Activated B cell treated with CpG ODN at 0.5 μM for 24 hours (primary cell): ENCODE results near the gene ENOX1. TPM values are rescaled to one million over a fixed set of nuclear protein-coding genes. Genes with fewer than 3 reads are reported as not detected.

Source experiments
- ATAC-seq: fragments of 200-7000 bp; cut with Tn5 transposase; one replicate; pipeline ENCODE4 v1.10.0; 2021; ENCODE audit warnings: low read depth, mild to moderate bottlenecking, moderate library complexity
- CTCF ChIA-PET: fragments of 350-600 bp; sonication (Branson Sonifier 250); formaldehyde crosslinking; loops from one replicate; lab custom pipeline; 2021; ENCODE audit warnings: antibody characterized with exemption; lab: Charles Lee
- POLR2A ChIA-PET: fragments of 350-600 bp; sonication (Branson Sonifier 250); formaldehyde crosslinking; loops from one replicate; lab custom pipeline; 2021; ENCODE audit warnings: antibody characterized with exemption; lab: Charles Lee
- DNase-seq: peaks from one replicate; pipeline ENCODE4 v3.0.0; 2022
- H3K27ac Mint-ChIP-seq: one replicate; pipeline ENCODE4 v1.8.0; 2020; ENCODE audit warnings: mixed read lengths
- H3K27me3 Mint-ChIP-seq: one replicate; pipeline ENCODE4 v1.8.0; 2021; ENCODE audit warnings: mixed read lengths
- H3K36me3 Mint-ChIP-seq: one replicate; pipeline ENCODE4 v1.8.0; 2021; ENCODE audit warnings: low read depth, mixed read lengths
- H3K4me1 Mint-ChIP-seq: one replicate; pipeline ENCODE4 v1.8.0; 2021; ENCODE audit warnings: mixed read lengths
- H3K4me3 Mint-ChIP-seq: one replicate; pipeline ENCODE4 v1.8.0; 2020; ENCODE audit warnings: mild to moderate bottlenecking, mixed read lengths
- H3K9me3 Mint-ChIP-seq: one replicate; pipeline ENCODE4 v1.8.0; 2020; ENCODE audit warnings: mixed read lengths
- intact Hi-C: fragments of 100-400 bp; cut with micrococcal nuclease; formaldehyde crosslinking; loops from one replicate; pipeline ENCODE4 v1.15.1; 2024
- total RNA-seq: library from RNA; stranded (reverse); gene quantifications from 2 replicates; pipeline ENCODE4 v1.2.3, GENCODE V29; 2022
- TF ChIP-seq, protein P1 (sequence below): fragments of 200-600 bp; IDR thresholded peaks from one replicate; pipeline ENCODE4 v1.8.0; 2022; ENCODE audit warnings: antibody characterized with exemption, mild to moderate bottlenecking

The ENOX1 gene
- total RNA-seq, 1 donor from 2014 or later = not detected

DNA sequence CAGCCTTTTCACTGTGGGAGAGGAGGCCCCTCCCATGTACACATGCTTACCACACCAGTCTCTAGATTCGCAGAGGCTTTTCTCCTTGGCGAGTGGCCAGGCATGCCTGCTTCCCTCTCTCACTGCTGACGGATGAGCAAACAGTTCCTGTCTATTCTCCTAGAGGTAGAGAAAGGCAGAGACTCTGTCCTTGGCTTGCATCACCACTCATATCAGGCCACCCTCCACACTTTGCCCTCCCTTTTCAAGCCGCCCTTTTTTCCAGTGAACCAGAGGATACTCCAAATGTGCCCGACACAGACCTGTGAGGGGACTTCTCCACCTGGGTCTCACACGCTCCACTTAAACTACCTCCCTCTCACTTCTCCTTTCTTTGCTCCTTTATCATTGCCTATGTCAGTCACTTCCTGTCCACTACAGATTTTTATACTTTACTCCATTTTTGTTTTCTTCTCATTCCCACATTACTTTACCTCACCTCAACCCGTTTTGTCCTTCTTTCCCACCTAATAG is 478.8 kb downstream of the ENOX1 start:
- H3K27ac Mint-ChIP-seq = no peak overlapping the region
- no peaks in the 10 kb centered on the region for H3K27me3 Mint-ChIP-seq
- ATAC-seq (peak; percentile 83), DNase-seq (no peak)
- peaks cover 12% of the 10 kb centered on the region for H3K4me1 Mint-ChIP-seq
- peak overlapping the region; percentile 52 for H3K4me3 Mint-ChIP-seq
- intact Hi-C loops = no loop called here
- CTCF ChIA-PET = no interaction called here
- no peaks in the 10 kb centered on the region for H3K36me3 Mint-ChIP-seq
- H3K9me3 Mint-ChIP-seq = no peaks in the 10 kb centered on the region
- POLR2A ChIA-PET = no interaction called here
- TF ChIP-seq, protein P1, sequence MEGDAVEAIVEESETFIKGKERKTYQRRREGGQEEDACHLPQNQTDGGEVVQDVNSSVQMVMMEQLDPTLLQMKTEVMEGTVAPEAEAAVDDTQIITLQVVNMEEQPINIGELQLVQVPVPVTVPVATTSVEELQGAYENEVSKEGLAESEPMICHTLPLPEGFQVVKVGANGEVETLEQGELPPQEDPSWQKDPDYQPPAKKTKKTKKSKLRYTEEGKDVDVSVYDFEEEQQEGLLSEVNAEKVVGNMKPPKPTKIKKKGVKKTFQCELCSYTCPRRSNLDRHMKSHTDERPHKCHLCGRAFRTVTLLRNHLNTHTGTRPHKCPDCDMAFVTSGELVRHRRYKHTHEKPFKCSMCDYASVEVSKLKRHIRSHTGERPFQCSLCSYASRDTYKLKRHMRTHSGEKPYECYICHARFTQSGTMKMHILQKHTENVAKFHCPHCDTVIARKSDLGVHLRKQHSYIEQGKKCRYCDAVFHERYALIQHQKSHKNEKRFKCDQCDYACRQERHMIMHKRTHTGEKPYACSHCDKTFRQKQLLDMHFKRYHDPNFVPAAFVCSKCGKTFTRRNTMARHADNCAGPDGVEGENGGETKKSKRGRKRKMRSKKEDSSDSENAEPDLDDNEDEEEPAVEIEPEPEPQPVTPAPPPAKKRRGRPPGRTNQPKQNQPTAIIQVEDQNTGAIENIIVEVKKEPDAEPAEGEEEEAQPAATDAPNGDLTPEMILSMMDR = no peak

DNA sequence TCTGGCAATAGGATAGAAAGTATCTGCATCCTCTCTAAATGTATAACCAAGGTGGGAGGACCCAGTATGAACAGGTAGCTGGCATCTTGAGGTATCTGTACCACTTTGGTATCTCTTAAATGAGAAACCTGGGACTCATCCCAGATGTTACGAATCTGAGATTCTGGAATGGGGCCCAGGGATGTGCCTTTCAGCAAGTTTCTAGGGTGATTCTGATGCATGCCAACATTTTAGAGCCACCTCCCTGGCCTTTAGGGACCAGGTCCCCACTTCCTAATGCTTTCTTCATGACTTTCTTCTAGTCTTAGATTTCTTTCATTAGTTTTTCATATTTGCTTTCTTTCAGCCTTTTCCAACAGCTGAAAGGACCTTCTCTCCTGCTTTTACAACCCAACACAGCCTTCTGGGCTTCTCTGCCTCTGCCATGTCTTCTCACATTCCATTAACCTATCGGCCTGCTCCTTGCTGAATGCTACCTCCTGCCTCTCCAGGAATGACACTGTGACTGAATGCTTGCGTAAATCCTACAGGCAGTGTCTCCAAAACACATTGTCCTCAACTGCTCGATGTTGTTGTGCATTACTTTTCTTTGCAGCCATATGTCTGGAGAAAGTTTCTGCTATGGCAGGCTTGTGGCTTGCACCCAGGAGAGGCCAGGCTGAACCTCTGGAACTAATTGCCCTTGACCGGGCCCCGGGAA is 479.4 kb downstream of the ENOX1 start:
- Mint-ChIP-seq H3K27ac (no peak overlapping the region), H3K9me3 (no peaks in the 10 kb centered on the region), H3K4me3 (no peak overlapping the region), H3K36me3 (no peaks in the 10 kb centered on the region), H3K4me1 (peaks cover 12% of the 10 kb centered on the region), H3K27me3 (no peaks in the 10 kb centered on the region)
- CTCF ChIA-PET = no interaction called here
- no peak for ATAC-seq
- intact Hi-C loops = no loop called here
- DNase-seq = no peak
- TF ChIP-seq, protein P1 = no peak
- POLR2A ChIA-PET = no interaction called here

DNA sequence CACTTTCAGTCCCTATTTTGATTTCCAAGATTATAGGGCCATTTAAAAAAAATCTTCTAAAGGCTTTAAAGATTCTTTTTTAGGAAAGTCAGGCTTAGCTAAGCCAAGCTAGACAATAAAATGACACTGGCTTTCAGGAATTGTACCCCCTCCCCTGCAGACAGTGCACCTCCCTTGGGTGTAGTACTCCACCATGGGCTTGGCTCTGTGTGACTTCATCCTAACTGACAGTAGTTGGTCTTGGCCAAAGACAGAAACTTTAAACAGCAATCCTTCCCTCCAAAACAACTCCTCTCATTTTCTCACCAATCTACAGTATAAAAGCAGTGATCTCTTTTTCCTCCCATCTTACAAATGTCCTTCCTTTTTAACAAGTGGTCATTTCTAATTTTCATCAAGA is 480.4 kb downstream of the ENOX1 start:
- no peak overlapping the region for H3K4me3 Mint-ChIP-seq
- CTCF ChIA-PET = no interaction called here
- intact Hi-C loops = no loop called here
- POLR2A ChIA-PET = no interaction called here
- TF ChIP-seq, protein P1 = no peak
- no peaks in the 10 kb centered on the region for H3K9me3 Mint-ChIP-seq
- DNase-seq (no peak), ATAC-seq (no peak)
- H3K36me3 Mint-ChIP-seq = no peaks in the 10 kb centered on the region
- no peaks in the 10 kb centered on the region for H3K27me3 Mint-ChIP-seq
- no peak overlapping the region for H3K27ac Mint-ChIP-seq
- peaks cover 12% of the 10 kb centered on the region for H3K4me1 Mint-ChIP-seq

DNA sequence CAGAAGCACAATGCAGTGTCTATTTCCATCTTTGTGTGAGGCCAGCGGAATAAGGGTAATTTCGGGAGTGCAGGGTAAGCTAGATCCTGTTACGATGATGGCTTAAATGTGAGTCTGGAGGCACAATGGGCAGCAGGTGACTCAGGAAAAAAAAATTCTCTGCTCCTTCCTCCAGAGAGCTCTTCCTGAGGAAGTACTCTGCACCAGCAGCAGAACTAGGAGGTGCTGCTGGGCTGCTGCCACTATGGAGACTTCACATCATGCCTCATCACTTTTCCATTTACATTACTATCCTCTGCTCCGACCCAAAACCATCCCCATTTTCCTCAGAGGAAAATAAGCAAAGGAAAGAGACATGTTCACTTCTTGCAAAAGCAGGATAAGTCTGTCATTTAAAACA is 481.4 kb downstream of the ENOX1 start:
- H3K4me3 Mint-ChIP-seq = no peak overlapping the region
- no peaks in the 10 kb centered on the region for H3K36me3 Mint-ChIP-seq
- H3K27ac Mint-ChIP-seq = no peak overlapping the region
- TF ChIP-seq, protein P1 = no peak
- DNase-seq (no peak), ATAC-seq (no peak)
- intact Hi-C loops = no loop called here
- CTCF ChIA-PET = no interaction called here
- H3K27me3 Mint-ChIP-seq = peaks cover 2% of the 10 kb centered on the region
- POLR2A ChIA-PET = no interaction called here
- no peaks in the 10 kb centered on the region for H3K9me3 Mint-ChIP-seq
- peaks cover 12% of the 10 kb centered on the region for H3K4me1 Mint-ChIP-seq

DNA sequence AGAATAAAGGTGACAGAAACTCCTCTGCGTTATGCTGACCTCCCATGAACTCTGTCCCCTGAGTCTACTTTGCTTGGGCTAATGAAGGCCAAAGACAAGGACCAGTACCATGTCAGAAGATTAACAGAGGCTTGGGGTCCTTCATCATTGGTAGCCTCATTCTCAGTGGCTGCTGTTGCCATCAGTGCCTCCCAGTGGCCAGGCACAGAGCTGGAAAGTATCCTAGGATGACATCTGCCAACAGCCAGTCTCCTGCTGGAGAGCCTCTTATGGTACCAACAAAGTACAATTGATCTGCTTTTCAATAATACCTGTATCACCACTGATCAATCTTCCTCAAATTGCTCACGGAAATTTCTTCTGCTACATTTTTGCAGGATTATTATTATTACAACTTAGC is 481.8 kb downstream of the ENOX1 start:
- intact Hi-C loops = no loop called here
- H3K27me3 Mint-ChIP-seq = peaks cover 5% of the 10 kb centered on the region
- POLR2A ChIA-PET = no interaction called here
- H3K4me3 Mint-ChIP-seq = no peak overlapping the region
- H3K4me1 Mint-ChIP-seq = peaks cover 12% of the 10 kb centered on the region
- ATAC-seq (no peak), DNase-seq (no peak)
- H3K9me3 Mint-ChIP-seq = no peaks in the 10 kb centered on the region
- TF ChIP-seq, protein P1 = no peak
- H3K27ac Mint-ChIP-seq = no peak overlapping the region
- CTCF ChIA-PET = no interaction called here
- H3K36me3 Mint-ChIP-seq = no peaks in the 10 kb centered on the region
